LNCaP clone FGC (cell line): ENCODE data around the gene LCP2.

Experiments
- DNase-seq: peaks from one replicate; pipeline ENCODE4 v3.0.0-alpha.2; 2011; ENCODE audit warnings: low read depth
- H3K4me3 ChIP-seq: 2 replicates; pipeline ENCODE4 v1.5.1; 2011; ENCODE audit warnings: mild to moderate bottlenecking, low read depth, low read length, control low read depth
- CTCF ChIP-seq: IDR thresholded peaks from 2 replicates; pipeline ENCODE4 v1.5.1; 2012; ENCODE audit warnings: mild to moderate bottlenecking; ENCODE audit not compliant: control insufficient read depth, insufficient read depth; ENCODE audit errors: extremely low read depth

Gene LCP2

DNA sequence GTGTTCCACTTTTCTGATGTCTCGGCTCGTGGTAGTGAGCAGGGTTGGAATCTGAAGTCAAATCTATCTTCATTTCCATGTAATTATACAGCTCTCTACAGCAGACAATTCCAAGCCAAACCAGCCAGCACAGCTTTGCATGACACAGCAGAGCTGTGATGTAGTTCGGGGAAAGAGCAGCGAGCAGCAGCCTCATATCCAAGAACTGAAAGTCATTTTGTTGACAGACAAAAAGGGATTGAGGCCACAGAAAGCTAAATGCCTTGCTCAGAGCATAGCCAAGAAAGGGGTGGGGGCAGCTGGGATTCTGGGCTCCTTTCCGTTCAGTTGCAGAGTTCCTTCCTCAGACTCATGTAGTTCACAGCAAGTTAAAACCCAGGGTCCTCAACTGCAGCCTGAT, 32.1 kb downstream of the LCP2 start:
- no peak for DNase-seq
- TF ChIP-seq CTCF, result no peak
- no peak overlapping the region for H3K4me3 ChIP-seq

DNA sequence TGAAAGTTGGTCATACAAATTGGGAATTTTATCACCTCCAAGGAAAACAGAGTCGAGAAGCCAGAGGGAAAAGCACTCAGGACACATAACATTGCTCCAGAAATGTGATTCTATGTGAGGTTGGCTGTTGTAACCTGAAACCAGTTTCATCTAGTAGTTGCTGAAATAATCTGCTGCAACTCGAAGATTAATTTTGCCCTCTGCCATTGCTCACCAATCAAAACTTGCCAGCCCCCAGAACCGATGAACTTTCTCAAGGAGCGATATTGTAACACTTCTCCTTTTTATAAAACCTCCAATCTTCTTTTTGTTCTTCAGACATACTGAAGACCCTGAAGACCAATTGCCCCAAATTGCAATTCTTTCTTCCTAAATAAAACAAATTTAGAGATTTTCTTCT, 33.7 kb downstream of the LCP2 start:
- DNase-seq, result no peak
- no peak for TF ChIP-seq CTCF
- no peak overlapping the region for H3K4me3 ChIP-seq

GRCh38 chr5:170262061-170263045, 35.2 kb downstream of the LCP2 start:
- TF ChIP-seq CTCF, result no peak
- H3K4me3 ChIP-seq, result no peak overlapping the region
- no peak for DNase-seq

DNA sequence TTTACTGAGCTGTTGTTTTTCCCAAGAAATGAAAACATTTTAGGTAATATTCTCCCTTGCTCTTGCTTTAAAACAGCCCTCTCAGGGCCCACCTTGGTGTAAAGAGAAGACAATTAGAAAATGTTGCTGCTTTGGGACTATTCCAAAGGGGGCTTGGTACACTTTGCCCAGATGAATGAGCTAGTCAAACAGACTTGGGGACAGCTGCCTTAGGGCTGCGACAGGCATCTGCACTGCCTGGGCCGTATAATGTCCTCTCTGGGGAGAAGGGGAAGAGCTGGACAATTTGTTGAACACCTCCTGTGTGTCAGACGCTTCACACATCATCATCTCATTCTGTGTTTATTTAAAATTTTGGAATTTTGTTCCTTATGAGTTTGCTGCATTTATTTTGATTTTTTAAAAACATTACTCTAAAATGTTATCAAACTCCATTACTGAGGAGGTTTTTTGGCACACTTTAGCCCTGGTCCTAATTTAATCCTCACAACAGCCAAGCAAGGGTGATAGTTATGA, 36.0 kb downstream of the LCP2 start:
- TF ChIP-seq CTCF, result no peak
- H3K4me3 ChIP-seq, result no peak overlapping the region
- DNase-seq, result no peak

DNA sequence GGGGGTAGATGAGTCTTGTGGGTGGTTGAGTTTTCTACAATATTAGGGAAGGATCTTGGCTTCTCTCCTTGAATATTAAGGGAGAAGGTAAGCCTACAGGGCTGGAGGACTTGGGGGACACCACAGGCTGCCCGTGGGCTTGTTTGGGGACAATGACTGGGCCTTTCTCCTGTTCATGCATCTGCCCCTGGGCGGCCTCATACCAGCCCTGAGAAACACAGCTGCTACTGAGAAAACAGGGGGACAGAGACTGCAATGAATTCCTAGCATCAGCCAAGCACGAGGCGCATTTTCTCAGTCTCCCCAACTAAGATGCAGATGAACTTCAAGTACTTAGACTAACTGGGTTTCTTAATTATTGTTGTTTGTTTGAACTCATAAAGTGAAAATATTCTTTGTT, 40.2 kb downstream of the LCP2 start:
- TF ChIP-seq CTCF, result no peak

GRCh38 chr5:170256571-170256970, 41.0 kb downstream of the LCP2 start:
- H3K4me3 ChIP-seq, result no peak overlapping the region
- TF ChIP-seq CTCF, result no peak
- DNase-seq, result no peak

More for the DNA sequence above, 40.2 kb downstream of the LCP2 start:
- DNase-seq, result no peak
- no peak overlapping the region for H3K4me3 ChIP-seq
